Measurements from ENCODE around the gene MST1. TPM values are rescaled to one million over a fixed set of nuclear protein-coding genes. Genes with fewer than 3 reads are reported as not detected.

MST1 gene
- total and polyA plus RNA-seq, 9 of the 15 experiments (the other 6 are each of a cell fraction or from before 2014, with no cell fraction given), result 0.08 to 1.8 (median 0.40) TPM

DNA sequence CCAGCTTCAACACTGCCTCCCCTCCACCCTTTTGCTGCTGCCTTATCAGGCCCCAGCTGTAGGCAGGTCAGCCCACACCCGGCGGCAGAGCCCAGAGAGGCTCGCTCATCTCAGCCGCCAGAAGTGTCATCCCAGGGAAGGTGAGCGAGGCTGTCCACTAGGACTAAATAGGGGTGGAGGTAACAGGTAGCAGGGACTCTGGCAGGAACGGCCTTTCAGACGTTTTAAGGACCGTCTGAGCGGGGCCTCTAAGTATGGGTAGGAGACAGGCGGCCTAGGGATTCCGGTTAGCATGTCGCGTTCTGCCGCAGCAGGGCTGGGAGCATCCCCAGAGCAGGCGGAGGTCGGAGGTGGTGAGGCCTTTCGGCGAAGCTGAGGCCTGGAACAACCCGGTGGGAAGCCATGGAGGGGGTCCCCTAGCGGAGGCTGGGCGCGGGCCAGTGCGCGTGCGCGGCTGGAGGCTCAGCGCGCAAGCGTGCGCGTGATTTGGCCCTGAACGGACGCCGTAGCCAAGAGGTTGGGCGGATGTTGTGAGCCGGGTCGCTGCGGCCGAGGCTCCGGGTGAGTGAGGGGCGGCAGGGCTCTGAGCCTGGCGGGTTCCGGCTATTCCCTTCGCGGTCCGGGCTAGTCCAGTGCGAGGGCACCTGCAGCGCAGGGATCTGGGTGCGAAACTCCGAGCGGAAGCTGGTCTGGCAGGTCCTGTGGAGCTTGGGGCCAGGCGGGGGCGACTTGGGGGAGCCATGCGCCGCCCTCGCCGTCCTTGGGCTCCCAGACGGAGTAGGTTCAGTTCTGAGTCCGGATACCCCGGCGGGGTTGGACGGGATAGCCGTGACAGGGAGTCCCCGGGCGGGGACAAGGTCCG, at the start of gene MST1, which contains the start of gene RNF123 (continued):
- TF ChIP-seq TEAD4 (IDR thresholded peaks at IDR 0.05; ENCODE audit: low read length) (peak; percentile 55; the same call in 1 of the 2 replicates), TEAD4 (CRISPR knock-in tag; IDR thresholded peaks at IDR 0.05; ENCODE audit: borderline replicate concordance) (no peak), FOXJ3 (CRISPR knock-in tag; IDR thresholded peaks at IDR 0.05) (no peak), CBFA2T2 (conservative IDR thresholded peaks at IDR 0.05) (peak; percentile 59), ZKSCAN8 (CRISPR knock-in tag; IDR thresholded peaks at IDR 0.05) (no peak), ZFP36 (IDR thresholded peaks at IDR 0.05; ENCODE audit: low read depth, low read length, partially characterized antibody) (no peak), KDM4B (IDR thresholded peaks at IDR 0.05; ENCODE audit: borderline replicate concordance in 2 of 2, low read depth in 1 of 2) (peak in 1 of 2 experiments; percentile 15; a peak in 1 of 4 replicates), PPARD (CRISPR knock-in tag; IDR thresholded peaks at IDR 0.05) (no peak), ZBTB7A (IDR thresholded peaks at IDR 0.05; ENCODE audit: borderline replicate concordance, control insufficient read depth, low read depth, low read length) (peak; percentile 12; the same call in 1 of the 2 replicates), NUFIP1 (IDR thresholded peaks at IDR 0.05; ENCODE audit: partially characterized antibody) (no peak), ZNF282 (CRISPR knock-in tag; IDR thresholded peaks at IDR 0.05) (no peak), ZNF764 (CRISPR knock-in tag; IDR thresholded peaks at IDR 0.05; ENCODE audit: low read depth) (no peak), GATA2 (CRISPR knock-in tag; IDR thresholded peaks at IDR 0.05) (0 out of 2 replicates have a peak, but pooled peaks have one; percentile 28), TOE1 (IDR thresholded peaks at IDR 0.05; ENCODE audit: borderline replicate concordance) (peak; percentile 65; the same call in 1 of the 2 replicates), TOE1 (CRISPR knock-in tag; IDR thresholded peaks at IDR 0.05; ENCODE audit: borderline replicate concordance, low read depth) (no peak), SAFB (IDR thresholded peaks at IDR 0.05; ENCODE audit: borderline replicate concordance, low read depth, low read length) (no peak), JUNB (CRISPR knock-in tag; conservative IDR thresholded peaks at IDR 0.05) (no peak), NCOA6 (IDR thresholded peaks at IDR 0.05) (no peak), ZNF174 (CRISPR knock-in tag; IDR thresholded peaks at IDR 0.05) (no peak), GTF2E2 (tag; IDR thresholded peaks at IDR 0.05) (no peak), MCM5 (IDR thresholded peaks at IDR 0.05; ENCODE audit: low read depth) (no peak), BRD9 (IDR thresholded peaks at IDR 0.05; ENCODE audit: low read depth, partially characterized antibody) (no peak), NR2F6 (CRISPR knock-in tag; IDR thresholded peaks at IDR 0.05) (no peak)
- TF ChIP-seq, protein P1, sequence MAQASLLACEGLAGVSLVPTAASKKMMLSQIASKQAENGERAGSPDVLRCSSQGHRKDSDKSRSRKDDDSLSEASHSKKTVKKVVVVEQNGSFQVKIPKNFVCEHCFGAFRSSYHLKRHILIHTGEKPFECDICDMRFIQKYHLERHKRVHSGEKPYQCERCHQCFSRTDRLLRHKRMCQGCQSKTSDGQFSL (CRISPR knock-in tag; IDR thresholded peaks at IDR 0.05), result no peak
- TF ChIP-seq, protein P1 (tag; IDR thresholded peaks at IDR 0.05), result no peak
- TF ChIP-seq, protein P2, sequence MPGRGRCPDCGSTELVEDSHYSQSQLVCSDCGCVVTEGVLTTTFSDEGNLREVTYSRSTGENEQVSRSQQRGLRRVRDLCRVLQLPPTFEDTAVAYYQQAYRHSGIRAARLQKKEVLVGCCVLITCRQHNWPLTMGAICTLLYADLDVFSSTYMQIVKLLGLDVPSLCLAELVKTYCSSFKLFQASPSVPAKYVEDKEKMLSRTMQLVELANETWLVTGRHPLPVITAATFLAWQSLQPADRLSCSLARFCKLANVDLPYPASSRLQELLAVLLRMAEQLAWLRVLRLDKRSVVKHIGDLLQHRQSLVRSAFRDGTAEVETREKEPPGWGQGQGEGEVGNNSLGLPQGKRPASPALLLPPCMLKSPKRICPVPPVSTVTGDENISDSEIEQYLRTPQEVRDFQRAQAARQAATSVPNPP (IDR thresholded peaks at IDR 0.05; ENCODE audit: borderline replicate concordance, insufficient read depth, insufficient read length), result no peak
- TF ChIP-seq, protein P3, sequence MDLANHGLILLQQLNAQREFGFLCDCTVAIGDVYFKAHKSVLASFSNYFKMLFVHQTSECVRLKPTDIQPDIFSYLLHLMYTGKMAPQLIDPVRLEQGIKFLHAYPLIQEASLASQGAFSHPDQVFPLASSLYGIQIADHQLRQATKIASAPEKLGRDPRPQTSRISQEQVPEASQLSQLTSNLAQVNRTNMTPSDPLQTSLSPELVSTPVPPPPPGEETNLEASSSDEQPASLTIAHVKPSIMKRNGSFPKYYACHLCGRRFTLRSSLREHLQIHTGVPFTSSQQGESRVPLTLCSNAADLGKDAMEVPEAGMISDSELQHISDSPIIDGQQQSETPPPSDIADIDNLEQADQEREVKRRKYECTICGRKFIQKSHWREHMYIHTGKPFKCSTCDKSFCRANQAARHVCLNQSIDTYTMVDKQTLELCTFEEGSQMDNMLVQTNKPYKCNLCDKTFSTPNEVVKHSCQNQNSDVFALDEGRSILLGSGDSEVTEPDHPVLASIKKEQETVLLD (IDR thresholded peaks at IDR 0.05), result peak; percentile 87
